Liver (tissue), 3 donors: ENCODE results near the gene C2orf92.

Experiments used
- EGR1 ChIP-seq, 2 donors: IDR thresholded peaks; 2 replicates each; pipeline ENCODE4 v1.6.1; 2016 to 2018; ENCODE audit warnings: antibody characterized with exemption in 2 of 2, low read depth in 2 of 2
- RAD21 ChIP-seq, 2 donors: IDR thresholded peaks; 2 replicates each; pipeline ENCODE4 v1.6.1; 2016; ENCODE audit warnings: antibody characterized with exemption in 2 of 2, mild to moderate bottlenecking in 2 of 2
- SP1 ChIP-seq: IDR thresholded peaks from 2 replicates; pipeline ENCODE4 v1.6.1; 2018; ENCODE audit warnings: antibody characterized with exemption, mild to moderate bottlenecking
- TAF1 ChIP-seq: conservative IDR thresholded peaks from 2 replicates; pipeline ENCODE4 v1.6.1; 2016; ENCODE audit warnings: antibody characterized with exemption, mild to moderate bottlenecking
- YY1 ChIP-seq: IDR thresholded peaks from 2 replicates; pipeline ENCODE4 v1.6.1; 2016; ENCODE audit warnings: antibody characterized with exemption, mild to moderate bottlenecking
- ZBTB33 ChIP-seq: IDR thresholded peaks from 2 replicates; pipeline ENCODE4 v1.6.1; 2016; ENCODE audit warnings: antibody characterized with exemption
- TF ChIP-seq, protein P1 (sequence below): fragments of 150-350 bp; IDR thresholded peaks from 2 replicates; pipeline ENCODE4 v1.5.1; 2017; ENCODE audit warnings: improper control_type of control experiment, low read depth, low read length; ENCODE audit not compliant: missing input control
- TF ChIP-seq, protein P2 (sequence below): IDR thresholded peaks from 2 replicates; pipeline ENCODE4 v1.6.1; 2016; ENCODE audit warnings: antibody characterized with exemption
- TF ChIP-seq, protein P3 (sequence below): IDR thresholded peaks from 2 replicates; pipeline ENCODE4 v1.6.1; 2016; ENCODE audit warnings: antibody characterized with exemption, mild to moderate bottlenecking
- donor health status: healthy.
- donor health status: healthy.

DNA sequence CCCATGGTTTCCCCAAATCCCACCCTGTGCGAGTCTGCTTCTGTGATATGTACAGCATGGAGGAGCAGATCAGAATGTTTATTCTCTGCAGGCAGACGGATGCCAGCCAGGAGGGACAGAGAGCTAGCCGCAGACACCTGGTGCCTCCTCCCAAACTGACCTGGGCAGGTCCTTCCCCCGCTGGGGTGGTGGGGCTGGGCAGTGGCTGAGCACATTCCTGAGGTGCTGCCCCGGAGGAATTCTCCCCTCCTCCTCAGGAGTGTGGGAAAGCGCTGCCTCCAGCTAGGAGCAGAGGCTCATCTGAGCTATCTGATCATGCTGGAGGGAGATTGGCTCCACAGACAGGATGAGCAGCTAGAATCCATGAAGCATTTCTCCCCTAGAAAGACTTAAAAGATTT, 21.7 kb downstream of the C2orf92 start:
- TF ChIP-seq, protein P1, sequence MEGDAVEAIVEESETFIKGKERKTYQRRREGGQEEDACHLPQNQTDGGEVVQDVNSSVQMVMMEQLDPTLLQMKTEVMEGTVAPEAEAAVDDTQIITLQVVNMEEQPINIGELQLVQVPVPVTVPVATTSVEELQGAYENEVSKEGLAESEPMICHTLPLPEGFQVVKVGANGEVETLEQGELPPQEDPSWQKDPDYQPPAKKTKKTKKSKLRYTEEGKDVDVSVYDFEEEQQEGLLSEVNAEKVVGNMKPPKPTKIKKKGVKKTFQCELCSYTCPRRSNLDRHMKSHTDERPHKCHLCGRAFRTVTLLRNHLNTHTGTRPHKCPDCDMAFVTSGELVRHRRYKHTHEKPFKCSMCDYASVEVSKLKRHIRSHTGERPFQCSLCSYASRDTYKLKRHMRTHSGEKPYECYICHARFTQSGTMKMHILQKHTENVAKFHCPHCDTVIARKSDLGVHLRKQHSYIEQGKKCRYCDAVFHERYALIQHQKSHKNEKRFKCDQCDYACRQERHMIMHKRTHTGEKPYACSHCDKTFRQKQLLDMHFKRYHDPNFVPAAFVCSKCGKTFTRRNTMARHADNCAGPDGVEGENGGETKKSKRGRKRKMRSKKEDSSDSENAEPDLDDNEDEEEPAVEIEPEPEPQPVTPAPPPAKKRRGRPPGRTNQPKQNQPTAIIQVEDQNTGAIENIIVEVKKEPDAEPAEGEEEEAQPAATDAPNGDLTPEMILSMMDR, result no peak
- TF ChIP-seq SP1 (no peak), TAF1 (no peak), YY1 (no peak), ZBTB33 (no peak), RAD21 (IDR thresholded peaks at IDR 0.05) (no peak), EGR1 (IDR thresholded peaks at IDR 0.05; ENCODE audit: low read depth in 2 of 2) (no peak)
- TF ChIP-seq, protein P2, sequence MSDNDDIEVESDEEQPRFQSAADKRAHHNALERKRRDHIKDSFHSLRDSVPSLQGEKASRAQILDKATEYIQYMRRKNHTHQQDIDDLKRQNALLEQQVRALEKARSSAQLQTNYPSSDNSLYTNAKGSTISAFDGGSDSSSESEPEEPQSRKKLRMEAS, result no peak
- TF ChIP-seq, protein P3, sequence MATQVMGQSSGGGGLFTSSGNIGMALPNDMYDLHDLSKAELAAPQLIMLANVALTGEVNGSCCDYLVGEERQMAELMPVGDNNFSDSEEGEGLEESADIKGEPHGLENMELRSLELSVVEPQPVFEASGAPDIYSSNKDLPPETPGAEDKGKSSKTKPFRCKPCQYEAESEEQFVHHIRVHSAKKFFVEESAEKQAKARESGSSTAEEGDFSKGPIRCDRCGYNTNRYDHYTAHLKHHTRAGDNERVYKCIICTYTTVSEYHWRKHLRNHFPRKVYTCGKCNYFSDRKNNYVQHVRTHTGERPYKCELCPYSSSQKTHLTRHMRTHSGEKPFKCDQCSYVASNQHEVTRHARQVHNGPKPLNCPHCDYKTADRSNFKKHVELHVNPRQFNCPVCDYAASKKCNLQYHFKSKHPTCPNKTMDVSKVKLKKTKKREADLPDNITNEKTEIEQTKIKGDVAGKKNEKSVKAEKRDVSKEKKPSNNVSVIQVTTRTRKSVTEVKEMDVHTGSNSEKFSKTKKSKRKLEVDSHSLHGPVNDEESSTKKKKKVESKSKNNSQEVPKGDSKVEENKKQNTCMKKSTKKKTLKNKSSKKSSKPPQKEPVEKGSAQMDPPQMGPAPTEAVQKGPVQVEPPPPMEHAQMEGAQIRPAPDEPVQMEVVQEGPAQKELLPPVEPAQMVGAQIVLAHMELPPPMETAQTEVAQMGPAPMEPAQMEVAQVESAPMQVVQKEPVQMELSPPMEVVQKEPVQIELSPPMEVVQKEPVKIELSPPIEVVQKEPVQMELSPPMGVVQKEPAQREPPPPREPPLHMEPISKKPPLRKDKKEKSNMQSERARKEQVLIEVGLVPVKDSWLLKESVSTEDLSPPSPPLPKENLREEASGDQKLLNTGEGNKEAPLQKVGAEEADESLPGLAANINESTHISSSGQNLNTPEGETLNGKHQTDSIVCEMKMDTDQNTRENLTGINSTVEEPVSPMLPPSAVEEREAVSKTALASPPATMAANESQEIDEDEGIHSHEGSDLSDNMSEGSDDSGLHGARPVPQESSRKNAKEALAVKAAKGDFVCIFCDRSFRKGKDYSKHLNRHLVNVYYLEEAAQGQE, result no peak
